DND-41 (cell line): Measurements from ENCODE around the gene RNF215.

Source experiments
- CTCF ChIP-seq: IDR thresholded peaks from 2 replicates; pipeline ENCODE4 v1.5.1; 2012; ENCODE audit warnings: borderline replicate concordance, low read length, moderate library complexity, mild to moderate bottlenecking; ENCODE audit not compliant: poor library complexity, severe bottlenecking; ENCODE audit errors: extremely low read depth
- EZH2 ChIP-seq: IDR thresholded peaks from 3 replicates; pipeline ENCODE4 v1.6.1; 2012; ENCODE audit warnings: borderline replicate concordance, low read depth, mild to moderate bottlenecking, moderate library complexity, low read length, inconsistent platforms; ENCODE audit not compliant: severe bottlenecking

GRCh38 chr22:30414525-30415047 is 27.4 kb upstream of the RNF215 start:
- TF ChIP-seq CTCF (no peak), EZH2 (no peak)
